GM18505 (cell line): ENCODE data around the gene CDT1.

Source experiments
- ATAC-seq: cut with Tn5 transposase; IDR thresholded peaks from one replicate; pipeline ENCODE4 v1.9.1; 2021; ENCODE audit not compliant: unreplicated experiment
- POLR2A ChIP-seq: IDR thresholded peaks from 4 replicates; pipeline ENCODE4 v1.6.1; 2011; ENCODE audit warnings: borderline replicate concordance; ENCODE audit not compliant: insufficient read depth, insufficient read length; ENCODE audit errors: extremely low read depth

Gene CDT1

GRCh38 chr16:88803264-88803987 is at the start of gene CDT1:
Gene CDT1 (plus strand): TSS chr16:88803789. CDS start chr16:88803832, 43 bp downstream.
- peak; percentile 68 for TF ChIP-seq POLR2A
- peak; percentile 50 for ATAC-seq

GRCh38 chr16:88754109-88754911 is 49.3 kb upstream of the CDT1 start:
- no peak for ATAC-seq
- no peak for TF ChIP-seq POLR2A

GRCh38 chr16:88754912-88755744 is 48.5 kb upstream of the CDT1 start:
- no peak for TF ChIP-seq POLR2A
- ATAC-seq, result no peak

DNA sequence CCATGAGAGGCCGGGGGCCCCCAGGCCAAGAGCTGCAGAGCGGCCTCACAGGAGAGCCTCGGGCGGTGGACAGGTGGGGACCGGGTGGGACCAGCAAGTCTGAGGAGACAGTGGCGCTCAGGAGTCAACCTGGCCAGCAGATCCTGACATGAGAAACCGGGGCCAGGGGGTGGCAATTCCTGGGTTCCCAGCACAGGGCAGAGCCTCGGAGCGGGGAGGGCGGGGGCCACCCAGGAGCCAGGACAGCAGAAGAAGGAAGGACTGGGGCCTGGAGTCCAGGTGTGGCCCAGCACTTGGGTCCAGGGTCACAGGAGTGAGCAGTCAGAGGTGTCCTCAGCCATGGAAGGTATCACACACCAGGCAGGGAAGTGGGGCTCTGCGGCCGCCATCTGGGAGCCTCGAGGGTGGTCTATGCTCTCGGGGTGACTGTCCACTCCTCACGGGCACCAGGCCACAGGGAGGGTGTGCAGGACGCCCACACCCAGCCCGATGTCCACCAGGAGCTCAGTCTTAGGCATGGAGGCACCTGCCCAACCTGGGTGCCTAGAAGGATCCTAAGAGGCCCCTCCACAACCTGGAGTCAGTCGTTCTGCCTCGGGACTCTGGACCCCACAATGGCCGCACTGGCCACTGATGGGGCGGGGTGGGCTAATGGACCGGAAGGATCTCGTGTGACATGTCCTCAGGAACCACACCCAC is 47.7 kb upstream of the CDT1 start:
- no peak for TF ChIP-seq POLR2A
- no peak for ATAC-seq

- no peak for TF ChIP-seq POLR2A
- no peak for ATAC-seq
Observed at GRCh38 chr16:88758227-88758943, 45.2 kb upstream of the CDT1 start.

DNA sequence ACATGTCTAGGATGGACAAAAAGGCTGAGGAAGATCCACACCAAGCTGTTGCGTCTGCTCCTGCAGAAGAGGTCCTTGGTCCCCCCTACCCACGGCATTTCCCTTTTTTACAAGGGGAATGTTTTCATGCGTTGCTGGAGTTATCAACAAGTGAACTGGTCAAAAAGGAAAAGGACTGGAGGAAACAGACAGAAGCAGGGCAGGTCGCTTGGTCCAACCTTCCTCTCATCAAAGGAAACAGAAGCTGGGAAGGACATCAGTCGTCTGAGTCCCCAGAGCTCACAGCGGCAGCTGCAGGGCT is 44.7 kb upstream of the CDT1 start:
- TF ChIP-seq POLR2A, result no peak
- ATAC-seq, result no peak

DNA sequence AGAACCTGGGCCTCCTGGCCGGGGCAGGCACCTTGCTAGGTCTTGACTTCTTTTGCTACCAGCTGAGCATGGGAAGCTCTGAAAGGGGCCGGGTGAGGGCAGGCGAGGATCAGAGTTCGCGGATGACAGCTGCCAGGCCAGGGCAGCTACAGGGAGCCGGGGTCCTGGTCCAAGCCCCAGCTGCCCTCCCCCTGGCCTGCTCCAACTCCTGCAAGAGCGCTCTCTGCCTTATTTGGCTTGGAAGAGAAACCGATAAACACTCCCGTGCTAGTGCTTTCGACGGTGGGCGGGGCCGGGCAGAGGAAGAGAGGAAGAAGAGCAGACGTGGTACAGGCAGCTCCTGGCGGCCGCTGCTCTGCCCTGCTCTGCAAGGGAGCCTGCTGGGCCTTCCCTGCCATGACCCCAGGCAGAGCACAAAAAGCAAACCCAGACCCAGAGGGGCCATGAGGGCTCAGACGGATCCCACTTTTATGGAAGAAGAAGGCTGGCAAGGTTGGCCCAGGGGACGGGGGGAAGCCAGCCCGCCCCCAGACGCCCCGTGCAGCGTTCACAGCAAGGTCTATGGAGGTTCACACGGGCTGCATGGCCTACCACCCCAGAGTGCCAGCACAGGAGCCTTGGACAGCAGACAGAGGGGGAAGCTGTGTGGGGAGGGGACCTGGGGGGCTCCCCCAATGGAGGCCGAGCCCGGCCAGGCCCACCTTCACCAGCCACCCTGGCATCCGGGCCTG is 44.2 kb upstream of the CDT1 start:
- TF ChIP-seq POLR2A, result no peak
- ATAC-seq, result no peak

DNA sequence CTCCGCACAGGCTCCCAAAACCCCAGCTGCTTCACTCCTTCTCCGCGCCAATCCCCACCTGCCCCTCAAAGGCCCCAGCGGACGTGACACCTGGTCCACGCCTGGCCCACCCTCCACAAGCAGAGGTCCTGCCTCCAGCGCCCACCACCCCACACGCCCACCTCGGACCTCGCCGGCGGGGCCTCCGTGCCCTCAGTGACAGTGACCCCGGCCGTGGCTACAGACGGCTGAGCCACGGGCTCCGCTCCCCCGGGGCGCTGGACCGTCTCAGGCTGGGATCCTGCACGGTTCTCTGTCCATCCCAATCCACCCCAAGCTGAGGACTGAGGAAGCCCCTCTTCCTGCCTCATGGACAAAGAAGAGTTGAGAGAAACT is 43.6 kb upstream of the CDT1 start:
- ATAC-seq, result no peak
- no peak for TF ChIP-seq POLR2A

DNA sequence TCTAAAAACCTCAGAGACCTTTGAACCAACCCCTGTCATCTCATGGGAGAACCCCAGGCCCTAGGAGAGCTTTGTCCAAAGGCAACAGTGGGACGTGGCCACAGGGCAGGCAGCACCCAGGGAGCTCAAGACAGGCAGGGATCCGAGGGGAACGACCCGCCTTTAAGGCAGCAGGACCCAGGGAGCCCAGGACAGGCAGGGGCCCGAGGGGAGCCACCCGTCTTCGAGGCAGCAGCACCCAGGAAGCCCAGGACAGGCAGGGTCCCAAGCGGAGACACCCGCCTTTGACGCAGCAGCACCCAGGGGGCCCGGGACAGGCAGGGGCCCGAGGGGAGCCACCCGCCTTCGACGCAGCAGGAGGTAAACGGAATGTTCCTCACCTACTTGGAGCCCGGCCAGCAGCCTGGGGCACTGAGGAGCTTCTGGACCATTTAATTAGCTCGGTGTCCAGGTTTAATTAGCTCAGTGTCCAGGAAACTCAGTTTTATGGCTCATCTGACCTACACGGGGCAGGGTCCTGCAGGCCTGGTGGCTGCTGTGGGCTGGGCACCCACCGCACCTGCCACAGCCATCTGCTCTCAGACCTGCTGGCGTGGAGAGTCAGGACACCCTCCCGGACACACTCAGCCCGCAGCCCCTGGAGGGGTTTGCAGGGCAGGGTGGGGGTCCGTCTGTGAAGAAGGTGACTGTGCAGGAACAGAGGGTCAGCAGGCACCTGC is 43.0 kb upstream of the CDT1 start:
- no peak for ATAC-seq
- no peak for TF ChIP-seq POLR2A

GRCh38 chr16:88761143-88761534 is 42.5 kb upstream of the CDT1 start:
- TF ChIP-seq POLR2A, result no peak
- ATAC-seq, result no peak

GRCh38 chr16:88761830-88762229 is 41.8 kb upstream of the CDT1 start:
- ATAC-seq, result no peak
- TF ChIP-seq POLR2A, result no peak
